NCI-H187 treated with DMSO at 0.1 percent for 48 hours (cell line): ENCODE data around the gene CADM1.

Source experiments
- DNase-seq: peaks from one replicate; lab custom pipeline; 2025; lab: John Stamatoyannopoulos, UW

Gene CADM1

DNA sequence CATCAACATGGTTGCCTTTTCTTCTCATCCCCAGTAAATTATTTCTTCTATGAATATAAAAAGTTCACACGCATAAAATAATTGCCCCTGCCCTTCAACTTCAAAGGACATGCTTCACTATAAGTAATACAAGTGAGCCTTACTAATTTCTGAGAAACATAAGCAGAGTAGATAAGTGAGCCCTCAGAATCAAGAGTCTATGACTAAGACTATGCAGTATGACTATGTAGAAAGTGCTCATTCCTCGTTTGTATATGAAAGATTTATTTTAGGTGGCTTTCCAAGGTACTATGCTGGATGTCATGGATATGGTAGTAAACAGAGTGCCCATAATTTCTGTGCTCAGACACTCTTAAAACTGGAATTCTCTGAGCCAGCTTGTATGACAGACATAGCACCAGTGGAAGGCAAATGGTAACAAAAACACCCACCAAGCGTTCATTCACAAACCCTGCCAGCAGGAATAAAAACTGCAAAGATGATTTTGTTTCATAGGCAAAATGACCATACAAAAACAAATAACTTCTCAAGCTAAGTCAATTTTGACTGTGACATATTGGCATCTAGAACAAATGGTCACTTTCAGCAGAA, 189.8 kb downstream of the CADM1 start:
- DNase-seq = no peak

DNA sequence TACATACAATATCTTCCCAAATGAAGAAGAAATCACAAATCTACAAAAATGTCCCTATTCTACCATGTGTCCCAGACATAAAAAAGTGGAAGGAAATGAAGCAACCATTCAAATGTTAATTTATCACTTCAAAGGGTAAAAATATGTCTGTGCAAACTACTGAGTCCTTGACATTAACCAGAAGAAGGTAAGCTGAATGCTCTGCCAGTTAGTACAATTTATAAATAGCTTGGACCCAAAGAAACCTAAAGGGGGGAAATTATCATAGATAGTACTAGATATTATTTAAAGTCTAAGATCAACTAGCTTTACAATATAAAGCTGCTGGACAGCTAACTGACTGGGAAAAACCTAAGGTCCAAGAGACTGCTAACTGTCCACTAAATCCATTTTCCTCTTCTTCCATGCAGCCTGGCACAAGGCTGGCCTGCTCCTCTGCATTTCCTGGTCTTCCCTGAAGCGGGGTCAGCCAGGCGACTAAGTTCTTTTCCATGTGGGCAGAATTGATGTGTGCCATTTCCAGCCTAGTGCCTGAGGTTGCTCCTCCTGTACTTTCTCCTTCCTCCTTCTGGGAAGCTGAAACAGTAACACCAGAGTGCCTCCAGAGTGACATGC, 190.9 kb downstream of the CADM1 start:
- no peak for DNase-seq

DNA sequence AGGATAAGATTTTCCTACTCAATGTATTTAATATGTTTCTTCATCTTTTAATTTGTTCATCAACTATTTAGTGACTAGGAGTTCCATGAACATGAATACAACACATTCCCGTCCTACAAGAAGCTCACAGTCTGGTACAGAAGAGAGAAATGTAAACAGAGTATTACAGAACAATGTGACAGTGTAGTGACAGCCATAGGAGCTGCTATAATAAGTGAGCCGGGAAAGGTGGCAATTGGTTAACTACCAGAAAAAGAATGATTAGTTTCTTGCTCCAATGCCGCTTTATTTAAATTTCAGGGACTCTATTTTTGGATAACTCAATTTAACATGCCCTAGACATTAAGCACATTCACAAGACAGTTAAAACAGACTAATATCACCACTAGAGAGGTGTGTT, 192.3 kb downstream of the CADM1 start:
- no peak for DNase-seq

GRCh38 chr11:115306689-115307088, 197.5 kb downstream of the CADM1 start:
- no peak for DNase-seq

DNA sequence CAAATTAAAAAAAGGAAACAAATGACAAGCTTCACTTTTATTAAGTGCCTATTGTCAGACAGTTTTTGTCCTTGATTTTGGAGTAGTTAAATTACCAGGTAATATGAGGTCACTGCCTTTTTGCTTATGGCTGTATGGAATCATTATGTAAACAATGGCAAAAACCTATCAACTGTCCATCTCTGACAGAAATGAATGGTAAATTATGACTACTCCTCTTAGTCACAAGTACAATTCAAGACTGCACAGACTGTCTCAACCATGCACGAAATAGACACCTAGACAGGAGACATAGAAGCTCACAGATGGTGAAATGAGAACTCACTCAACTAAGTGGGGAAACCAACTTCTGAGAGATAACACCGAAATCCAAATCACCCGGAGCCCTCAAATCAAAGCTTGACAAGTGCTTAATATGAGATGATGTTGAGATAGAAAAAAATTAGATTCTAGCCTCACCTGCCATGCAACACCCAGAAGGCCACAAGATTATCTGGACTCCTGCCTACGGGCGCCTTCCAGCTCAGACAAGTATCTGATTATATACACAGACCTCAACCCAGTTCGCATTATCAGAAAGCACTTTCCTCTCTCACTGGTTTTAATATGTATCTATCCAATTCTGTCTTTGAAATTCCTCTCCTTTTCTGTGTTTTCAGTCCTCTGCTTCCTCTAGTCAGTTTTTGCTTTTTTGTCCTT, 199.3 kb downstream of the CADM1 start:
- DNase-seq = no peak

DNA sequence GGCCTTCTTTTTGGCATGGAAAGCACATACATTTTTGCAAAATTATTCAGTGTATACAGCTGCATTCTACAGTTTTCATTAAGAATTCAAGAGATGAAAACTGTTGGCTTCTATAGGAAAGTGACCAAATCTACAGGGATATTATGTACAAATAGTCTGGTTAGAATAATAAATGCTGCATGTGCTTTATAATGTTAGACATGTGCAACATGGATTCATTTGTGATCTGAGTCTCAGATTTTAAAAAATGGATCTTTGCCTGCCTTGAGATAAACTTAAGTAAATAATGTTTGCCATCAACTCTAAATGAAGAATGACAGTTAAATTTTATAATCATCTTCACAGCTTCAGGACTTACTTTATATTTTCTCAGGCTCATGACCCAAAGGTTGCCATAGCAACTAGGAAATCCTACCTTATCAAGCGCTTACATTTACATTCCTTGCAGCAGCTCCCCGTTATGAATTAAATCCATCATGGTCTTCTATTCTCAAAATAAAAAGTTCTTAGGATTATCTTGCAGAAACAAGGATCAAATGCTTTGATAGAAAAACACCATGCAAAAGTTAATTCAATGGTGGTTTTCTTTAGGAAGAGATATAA, 200.2 kb downstream of the CADM1 start:
- DNase-seq = no peak

GRCh38 chr11:115302946-115303703, 201.1 kb downstream of the CADM1 start:
- no peak for DNase-seq

GRCh38 chr11:115300660-115301428, 203.4 kb downstream of the CADM1 start:
- no peak for DNase-seq

DNA sequence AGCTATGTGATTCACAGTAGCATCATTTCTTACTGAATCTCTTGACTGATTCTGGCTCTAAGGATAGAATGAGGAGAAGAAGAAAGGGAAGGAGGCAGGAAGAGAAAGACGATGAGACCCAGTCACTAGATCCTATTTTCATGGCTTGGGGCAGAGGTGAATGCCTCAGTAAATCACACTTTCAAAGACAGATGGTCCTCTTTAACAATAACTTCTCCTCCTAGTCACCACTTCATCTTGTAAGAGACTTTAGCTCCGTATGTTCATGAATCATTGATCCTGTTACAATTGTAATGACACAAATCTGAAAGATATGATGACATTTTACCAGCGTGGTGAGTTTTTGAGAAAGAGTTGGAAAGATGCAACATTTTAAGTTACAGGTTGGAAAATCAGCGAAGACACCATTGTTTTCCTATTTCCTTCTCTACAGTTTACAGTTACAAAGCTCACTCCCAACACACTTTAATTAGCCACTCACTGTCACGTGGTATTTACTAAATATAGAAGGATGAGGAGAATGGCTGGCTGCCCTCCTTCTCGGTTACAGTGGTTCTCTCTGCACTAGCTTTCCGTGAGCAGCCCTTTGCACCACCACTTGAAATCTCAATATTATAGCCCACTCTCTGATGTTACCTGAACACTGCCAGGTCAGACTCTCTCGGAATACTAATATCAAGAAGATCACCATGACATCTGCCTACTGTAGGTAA, 205.8 kb downstream of the CADM1 start:
- DNase-seq = peak; percentile 55

- DNase-seq = no peak
These were observed 206.9 kb downstream of the CADM1 start for GRCh38 chr11:115297330-115297729.

- DNase-seq = no peak
These were observed 212.9 kb downstream of the CADM1 start for GRCh38 chr11:115291325-115291724.

GRCh38 chr11:115290893-115291292, 213.3 kb downstream of the CADM1 start:
- DNase-seq = peak; percentile 79

DNA sequence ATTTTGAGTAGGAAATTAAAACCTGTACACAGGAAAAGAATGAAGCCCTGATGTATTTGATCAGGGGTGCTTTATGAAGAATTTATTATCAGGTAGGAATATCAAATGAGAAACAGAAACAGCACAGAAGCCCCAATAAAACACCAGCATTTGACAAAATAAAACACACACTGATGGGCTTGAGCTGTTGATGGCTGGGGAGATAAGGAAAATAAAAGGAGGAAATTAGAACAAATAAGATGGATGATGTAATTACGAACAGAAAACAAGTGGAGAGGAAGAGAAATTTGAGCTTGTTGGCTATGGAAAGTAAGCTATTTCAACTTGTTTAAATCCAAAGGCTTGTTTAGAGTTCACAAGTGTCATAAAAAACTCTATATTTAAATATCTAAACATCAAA, 213.7 kb downstream of the CADM1 start:
- no peak for DNase-seq

DNA sequence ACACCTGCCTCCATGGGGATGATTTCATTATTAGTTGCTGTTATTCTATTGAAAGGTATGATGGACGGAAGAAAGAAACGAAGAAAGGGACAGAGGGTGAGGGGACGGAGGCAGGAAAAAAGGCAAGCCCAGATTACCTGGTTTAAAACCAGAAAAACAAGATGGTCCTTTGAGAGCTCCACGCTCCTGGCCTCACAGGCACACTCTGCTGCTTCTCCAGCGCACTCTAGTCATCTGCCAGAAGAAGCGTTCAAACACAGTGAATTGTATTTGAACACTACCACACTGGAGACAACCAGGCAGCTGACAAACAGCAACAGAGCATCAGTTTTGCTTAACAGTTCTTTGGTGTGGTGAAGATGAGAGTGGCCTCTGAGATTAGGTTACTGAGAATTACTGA, 216.9 kb downstream of the CADM1 start:
- no peak for DNase-seq

GRCh38 chr11:115286614-115287013, 217.6 kb downstream of the CADM1 start:
- no peak for DNase-seq

DNA sequence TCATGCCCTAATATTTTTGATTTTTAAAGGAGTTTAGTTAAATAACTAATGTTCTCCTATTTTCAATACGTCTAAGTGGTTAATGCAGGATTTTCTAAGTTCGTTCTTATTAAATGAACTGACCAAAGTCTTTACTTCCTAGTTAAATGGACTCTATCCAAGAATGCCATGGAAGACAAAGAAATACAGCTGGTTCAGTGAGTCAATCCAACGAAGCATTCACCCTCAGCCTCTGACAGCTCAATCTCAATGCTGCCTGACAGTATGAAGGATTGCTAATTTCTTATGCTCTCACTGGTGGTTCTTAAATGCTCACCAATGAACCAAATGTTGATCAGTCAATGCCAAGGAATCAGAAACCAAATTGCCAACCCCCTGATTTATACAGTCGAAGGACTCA, 219.4 kb downstream of the CADM1 start:
- DNase-seq = no peak

- DNase-seq = no peak
These were observed 221.3 kb downstream of the CADM1 start for GRCh38 chr11:115282923-115283322.

DNA sequence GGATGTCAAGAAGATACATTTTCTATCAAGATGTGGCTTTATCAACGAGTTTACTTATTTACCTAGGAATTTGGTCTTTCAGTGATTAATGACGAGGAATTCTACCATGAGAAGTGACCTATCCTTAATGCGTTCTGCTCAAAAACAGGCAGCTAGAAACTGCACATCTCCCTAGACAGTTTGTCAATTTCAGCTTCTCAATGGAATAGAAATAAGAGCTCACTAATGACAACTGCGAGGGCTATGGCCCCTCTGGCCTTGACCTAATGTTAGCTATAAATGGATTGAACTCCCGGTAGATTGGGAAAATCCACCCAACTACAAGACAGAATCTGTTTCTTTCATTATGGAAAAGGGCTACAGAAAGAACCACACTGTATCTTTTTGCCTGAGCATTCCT, 223.4 kb downstream of the CADM1 start:
- no peak for DNase-seq

DNA sequence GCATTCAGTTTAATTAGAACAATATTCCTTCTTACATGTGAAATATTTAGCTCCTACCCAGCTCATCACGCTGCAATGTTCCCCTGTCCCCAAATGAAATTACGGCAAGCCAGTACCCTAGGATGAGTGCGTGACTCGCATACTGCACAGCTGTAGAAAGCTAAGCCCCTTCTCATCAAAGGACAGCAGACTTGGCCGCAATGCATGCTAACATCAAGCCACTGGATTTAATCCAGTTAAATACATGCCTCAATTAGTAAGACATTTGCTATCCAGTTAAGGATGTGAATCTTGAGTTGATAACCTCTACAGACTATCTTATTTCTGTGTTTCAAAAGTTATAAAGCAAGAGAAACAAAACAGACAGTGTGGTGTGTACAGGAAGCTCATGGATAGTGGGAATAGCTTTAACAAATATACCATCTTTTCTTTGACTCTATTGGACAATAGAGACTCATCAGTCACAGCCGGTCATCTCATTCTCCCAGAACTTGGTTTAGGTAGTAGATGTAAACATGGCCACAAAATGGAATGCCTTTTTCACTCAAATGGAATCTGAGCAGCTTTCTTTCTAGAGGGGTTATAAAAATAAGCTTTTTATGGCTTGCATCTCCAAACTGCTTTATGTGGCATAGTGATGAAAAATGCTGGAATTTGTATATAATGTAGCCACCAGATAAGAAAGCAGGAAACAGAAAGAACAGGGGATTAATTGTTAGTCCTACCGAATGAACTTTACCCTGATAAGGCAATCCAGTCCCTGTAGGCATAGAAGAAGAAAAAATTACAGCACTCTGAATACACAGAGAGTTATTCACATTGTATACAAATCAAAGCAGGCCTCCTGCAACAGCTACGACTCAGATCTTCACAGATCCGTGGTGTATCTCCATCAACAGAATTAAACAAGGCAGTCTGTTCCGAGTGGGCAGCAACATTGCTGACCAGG, 224.1 kb downstream of the CADM1 start:
- no peak for DNase-seq

GRCh38 chr11:115276799-115277198, 227.4 kb downstream of the CADM1 start:
- DNase-seq = no peak
